ENCODE results near the gene CYP27A1. TPM values are rescaled to one million over a fixed set of nuclear protein-coding genes. Genes with fewer than 3 reads are reported as not detected.

Gene CYP27A1
- total and polyA plus RNA-seq, 2 of the 8 experiments (the other 6 are each of a cell fraction or from before 2014, with no cell fraction given): 5.4 to 14.7 TPM

- Histone ChIP-seq H2BK5ac (ENCODE audit: low read depth, low read length) (no peak overlapping the region), H3K79me1 (ENCODE audit: low read depth, low read length) (no peaks in the 10 kb centered on the region), H3K4me2 (ENCODE audit: insufficient read depth in 1 of 2, low read depth in 2 of 2, low read length in 2 of 2) (no peak overlapping the region), H2BK120ac (replicated peaks; ENCODE audit: low read depth, low read length) (no peak overlapping the region), H3K14ac (ENCODE audit: insufficient read length) (no peak overlapping the region), H4K91ac (replicated peaks; ENCODE audit: insufficient read length, low read length) (no peak overlapping the region), H2BK15ac (ENCODE audit: low read length) (no peak overlapping the region), H3K4me3 (ENCODE audit: extremely low read depth in 1 of 4, insufficient read depth in 2 of 4, low read depth in 3 of 4, low read length in 4 of 4) (no peak overlapping the region), H2BK12ac (ENCODE audit: low read depth, low read length) (no peak overlapping the region), H3K56ac (replicated peaks; ENCODE audit: insufficient read length, low read depth, low read length) (no peak overlapping the region), H4K20me1 (replicated peaks in 1 of 2; ENCODE audit: control insufficient read depth in 1 of 2, insufficient read depth in 2 of 2, low read length in 2 of 2) (no peaks in the 10 kb centered on the region), H3K18ac (ENCODE audit: extremely low read depth, low read length) (no peak overlapping the region), H3K4ac (replicated peaks; ENCODE audit: insufficient read length, low read depth, low read length) (no peak overlapping the region), H4K8ac (ENCODE audit: extremely low read depth, insufficient read depth, low read length) (no peak overlapping the region), H4K5ac (ENCODE audit: insufficient read length, low read depth, low read length) (no peak overlapping the region), H3K27ac (ENCODE audit: low read depth, low read length) (no peak overlapping the region), H3K36me3 (ENCODE audit: control insufficient read depth in 2 of 4, insufficient read depth in 4 of 4, low read length in 3 of 4) (no peaks in the 10 kb centered on the region), H3K79me2 (ENCODE audit: control insufficient read depth in 1 of 2, insufficient read depth in 2 of 2, low read length in 2 of 2) (no peaks in the 10 kb centered on the region), H3K4me1 (replicated peaks in 1 of 4; ENCODE audit: control insufficient read depth in 3 of 4, insufficient read depth in 4 of 4, low read length in 3 of 4) (peaks cover 0 to 5% (median 4%) of the 10 kb centered on the region in 4 experiments; a peak in 3 of 7 replicates), H3K9ac (replicated peaks in 1 of 4; ENCODE audit: extremely low read depth in 1 of 4, low read depth in 3 of 4, low read length in 3 of 4) (no peak overlapping the region), H3K9me3 (ENCODE audit: insufficient read depth in 2 of 2, low read depth in 1 of 2, low read length in 1 of 2) (peaks cover 0 to 8% of the 10 kb centered on the region in 2 experiments; a peak in 2 of 4 replicates), H2AK5ac (ENCODE audit: low read depth, low read length) (no peak overlapping the region), H2AFZ (ENCODE audit: low read length) (no peak overlapping the region), H3K23ac (ENCODE audit: insufficient read length) (no peak overlapping the region), H3K23me2 (ENCODE audit: low read depth, low read length) (no peaks in the 10 kb centered on the region), H2BK20ac (ENCODE audit: low read length) (no peak overlapping the region), H3K27me3 (replicated peaks in 1 of 4; ENCODE audit: control insufficient read depth in 3 of 4, extremely low read depth in 1 of 4, insufficient read depth in 3 of 4, low read length in 3 of 4) (no peaks in the 10 kb centered on the region)
- WGBS, 2 experiments (ENCODE audit: extremely low coverage in 1 of 2, insufficient coverage in 1 of 2, insufficient read length in 1 of 2, insufficient replicate concordance in 2 of 2, low coverage in 1 of 2, low lambda C conversion rate in 2 of 2, missing lambda C conversion rate in 1 of 2): 96% methylated on average over 4 of the region's 4 CpGs; no CpG with 5 or more reads in 1 of the 2 experiments
- DNase-seq (ENCODE audit: low read depth in 1 of 2, low spot score in 2 of 2) (no peak), FAIRE-seq (no peak)
- no peak for TF ChIP-seq HDAC6 (IDR thresholded peaks at IDR 0.05; ENCODE audit: low read depth, low read length)
- TF ChIP-seq EZH2 (IDR thresholded peaks at IDR 0.05; ENCODE audit: low read depth, low read length, severe bottlenecking): no peak
- no peak for TF ChIP-seq ASH2L (IDR thresholded peaks at IDR 0.05; ENCODE audit: low read length)
- no peak for TF ChIP-seq SRF (IDR thresholded peaks at IDR 0.05; ENCODE audit: low read depth, low read length)
- TF ChIP-seq JUN (IDR thresholded peaks at IDR 0.05; ENCODE audit: low read depth, low read length): no peak
- no peak for TF ChIP-seq TCF12 (IDR thresholded peaks at IDR 0.05; ENCODE audit: low read depth, low read length)
- no peak for TF ChIP-seq FOSL1 (IDR thresholded peaks at IDR 0.05; ENCODE audit: insufficient read depth, low read depth, low read length)
- ChIA-PET CTCF (ENCODE audit: partially characterized antibody) (interaction anchor here (0.5 to 1.4 kb wide), 2 partner anchors 12 to 25 kb away, joined by 3 read pairs; partner anchors contain the start of gene CYP27A1), POLR2A (ENCODE audit: partially characterized antibody) (interaction anchor here (0.6 kb wide), 1 partner anchor 9 kb away, joined by 3 read pairs; no protein-coding TSS in a partner anchor)
Measured at GRCh38 chr2:218807626-218808025, 25.7 kb downstream of the CYP27A1 start.
